K562 (cell line): ENCODE data around the gene HUS1. TPM values are rescaled to one million over a fixed set of nuclear protein-coding genes. Genes with fewer than 3 reads are reported as not detected.
"Not testable (repeated sequence)": the region's sequence is repeated elsewhere in the genome, so short reads cannot be mapped to it uniquely, and the experiment has no call there.

Experiments used
- ATAC-seq: fragments of 200-7000 bp; cut with Tn5 transposase; 3 replicates; pipeline ENCODE4 v1.9.1; 2020; ENCODE audit warnings: moderate library complexity
- BruUV-seq: library from RNA; stranded (reverse); fragments of 400-500 nt; replicated peaks from 2 replicates; lab custom pipeline; 2021; lab: Mats Ljungman, UMichigan
- CTCF ChIA-PET: fragments of 300-600 bp; formaldehyde crosslinking; extraction: SDS; loops from one replicate; lab custom pipeline; 2021; ENCODE audit warnings: low intra/inter-chr PET ratio; lab: Yijun Ruan, JAX
- POLR2A ChIA-PET: fragments of 300-600, 350-650 bp; sonication (Branson Sonifier 250); formaldehyde crosslinking; extraction: SDS; loops from one replicate; lab custom pipeline; 2021; ENCODE audit warnings: antibody characterized with exemption, inconsistent platforms; lab: Yijun Ruan, JAX
- DNase-seq, 4 experiments: peaks; one replicate each; pipeline versions ENCODE4 v3.0.0 to v3.0.0-alpha.2; 2011 to 2018; ENCODE audit warnings: low spot score in 3 of 4, mixed read lengths in 3 of 4; ENCODE audit errors: extremely low read depth in 1 of 4
- FAIRE-seq: peaks from 2 replicates; lab custom pipeline; 2011; peaks lifted over from hg19 to GRCh38; lab: Jason Lieb, UNC
- H2AFZ ChIP-seq: 2 replicates; pipeline ENCODE4 v1.6.0; 2011; ENCODE audit warnings: low read depth, low read length, control low read depth, inconsistent platforms
- H3K27ac ChIP-seq: fragments of 200-600 bp; 3 replicates; pipeline ENCODE4 v1.8.0; 2011; ENCODE audit warnings: low read depth, mild to moderate bottlenecking, control low read depth, inconsistent platforms, low read length, moderate library complexity, mixed read lengths; ENCODE audit errors: extremely low read depth
- H3K27me3 ChIP-seq, 2 experiments: fragments of 300-600 bp in 1 of 2; 2 replicates in 1 of 2; 3 replicates in 1 of 2; pipeline versions ENCODE4 v1.6.0 to v1.8.0; 2011; ENCODE audit warnings: inconsistent platforms in 2 of 2, low read length in 2 of 2, mild to moderate bottlenecking in 1 of 2, mixed read lengths in 1 of 2, moderate library complexity in 1 of 2; ENCODE audit not compliant: control insufficient read depth in 2 of 2, insufficient read depth in 2 of 2
- H3K36me3 ChIP-seq: fragments of 300-600 bp; 3 replicates; pipeline ENCODE4 v1.8.0; 2011; ENCODE audit warnings: mild to moderate bottlenecking, low read length, inconsistent platforms; ENCODE audit not compliant: control insufficient read depth, insufficient read depth
- H3K4me1 ChIP-seq, 2 experiments: fragments of 200-600 bp in 1 of 2; replicated peaks in 1 of 2; 2 replicates in 1 of 2; 3 replicates in 1 of 2; pipeline versions ENCODE4 v1.5.1 to v1.8.0; 2011; ENCODE audit warnings: inconsistent platforms in 2 of 2, low read length in 2 of 2, mild to moderate bottlenecking in 1 of 2, mixed read lengths in 1 of 2, moderate library complexity in 1 of 2; ENCODE audit not compliant: control insufficient read depth in 2 of 2, insufficient read depth in 2 of 2
- H3K4me2 ChIP-seq: 2 replicates; pipeline ENCODE4 v1.6.1; 2011; ENCODE audit warnings: low read length, control low read depth, inconsistent platforms, mixed read lengths; ENCODE audit not compliant: insufficient read depth
- H3K4me3 ChIP-seq: fragments of 200-600 bp; sonication (generic), shearing (Covaris generic); 2 replicates; pipeline ENCODE4 v1.5.1; 2016; ENCODE audit warnings: control low read depth, inconsistent platforms
- H3K79me2 ChIP-seq: fragments of 200-600 bp; 3 replicates; pipeline ENCODE4 v1.8.0; 2011; ENCODE audit warnings: low read length, inconsistent platforms; ENCODE audit not compliant: control insufficient read depth, insufficient read depth
- H3K9ac ChIP-seq, 2 experiments: 2 replicates each; pipeline versions ENCODE4 v1.6.0 to v1.6.1; 2011; ENCODE audit warnings: low read depth in 2 of 2, low read length in 2 of 2, control low read depth in 1 of 2, inconsistent platforms in 1 of 2, mild to moderate bottlenecking in 1 of 2, mixed read lengths in 1 of 2; ENCODE audit not compliant: insufficient read depth in 1 of 2
- H3K9me1 ChIP-seq: one replicate; pipeline ENCODE4 v1.6.0; 2011; ENCODE audit warnings: inconsistent platforms, mild to moderate bottlenecking, low read length, moderate library complexity; ENCODE audit not compliant: control insufficient read depth, insufficient read depth
- H3K9me3 ChIP-seq: replicated peaks from 2 replicates; pipeline ENCODE4 v1.5.1; 2011; ENCODE audit warnings: low read depth, low read length, inconsistent platforms; ENCODE audit not compliant: control insufficient read depth, insufficient read depth
- H4K20me1 ChIP-seq: replicated peaks from 2 replicates; pipeline ENCODE4 v1.6.1; 2011; ENCODE audit warnings: low read length, inconsistent platforms, mixed read lengths; ENCODE audit not compliant: control insufficient read depth, insufficient read depth
- CEBPG ChIP-seq, 3 experiments: fragments of 200-800 bp in 1 of 3; sonication (Bioruptor generic) in 1 of 3; sonication (generic) in 1 of 3; formaldehyde crosslinking in 1 of 3; IDR thresholded peaks in 2 of 3; conservative IDR thresholded peaks in 1 of 3; 2 replicates each; pipeline versions ENCODE4 v1.6.1 to v1.8.0; 2016 to 2022; ENCODE audit warnings: missing compliant biosample characterization in 2 of 3, missing genetic modification characterization in 2 of 3, mild to moderate bottlenecking in 1 of 3, missing genetic modification reagents in 1 of 3
- CLOCK ChIP-seq: fragments of 250-450 bp; sonication (Bioruptor Pico); IDR thresholded peaks from 2 replicates; pipeline ENCODE4 v1.4.0; 2020; ENCODE audit warnings: mild to moderate bottlenecking, moderate library complexity, borderline replicate concordance
- CREB3L1 ChIP-seq: fragments of 450-650 bp; IDR thresholded peaks from 2 replicates; pipeline ENCODE4 v1.6.1; 2014; ENCODE audit warnings: low read depth, mild to moderate bottlenecking, moderate library complexity, borderline replicate concordance
- ETS2 ChIP-seq: IDR thresholded peaks from 2 replicates; pipeline ENCODE4 v1.6.1; 2016; ENCODE audit warnings: borderline replicate concordance, missing genetic modification characterization, mild to moderate bottlenecking, moderate library complexity, missing compliant biosample characterization; ENCODE audit not compliant: poor library complexity, severe bottlenecking
- FOSL1 ChIP-seq: fragments of 200-800 bp; sonication (Bioruptor generic); conservative IDR thresholded peaks from 2 replicates; pipeline ENCODE4 v1.6.1; 2016; ENCODE audit warnings: missing genetic modification characterization, missing compliant biosample characterization
- MEF2D ChIP-seq: conservative IDR thresholded peaks from 2 replicates; pipeline ENCODE4 v1.6.1; 2016; ENCODE audit warnings: low read depth, missing genetic modification characterization, missing compliant biosample characterization
- MIER1 ChIP-seq: fragments of 450-650 bp; IDR thresholded peaks from 2 replicates; pipeline ENCODE4 v1.6.1; 2016; ENCODE audit warnings: antibody characterized with exemption, mild to moderate bottlenecking, low read depth
- SRSF9 ChIP-seq: fragments of 200-400 bp; formaldehyde crosslinking; IDR thresholded peaks from 2 replicates; pipeline ENCODE4 v1.6.1; 2017; ENCODE audit warnings: low read depth, low read length, borderline replicate concordance
- TAF9B ChIP-seq: fragments of 450-650 bp; IDR thresholded peaks from 2 replicates; pipeline ENCODE4 v1.6.1; 2018; ENCODE audit warnings: mild to moderate bottlenecking; ENCODE audit not compliant: partially characterized antibody
- TARDBP ChIP-seq: fragments of 450-650 bp; IDR thresholded peaks from 2 replicates; pipeline ENCODE4 v1.6.1; 2016
- ZEB2 ChIP-seq: fragments of 450-650 bp; IDR thresholded peaks from 2 replicates; pipeline ENCODE4 v1.6.1; 2016
- ZNF24 ChIP-seq: fragments of 450-650 bp; IDR thresholded peaks from 2 replicates; pipeline ENCODE4 v1.6.1; 2016
- WGBS: fragments of 100-300 bp; shearing (Covaris generic); methylation state at CpG from one replicate; pipeline ENCODE4 v1.1.6; 2016; ENCODE audit warnings: low coverage, mixed read lengths; ENCODE audit not compliant: insufficient coverage; ENCODE audit errors: missing lambda C conversion rate; 5-methylcytosine and 5-hydroxymethylcytosine counted together
- in situ Hi-C: fragments of 300-500 bp; cut with MboI; formaldehyde crosslinking; loops from 4 replicates; pipeline ENCODE4 v1.15.0; 2018; ENCODE audit warnings: inconsistent platforms, mixed read lengths
- intact Hi-C: fragments of 100-400 bp; cut with micrococcal nuclease; formaldehyde crosslinking; loops from 2 replicates; pipeline ENCODE4 v1.14.2; 2022
- polyA plus RNA-seq, 8 experiments: library from polyadenylated mRNA; depleted of rRNA in 4 of 8; stranded (reverse) in 5 of 8; unstranded in 3 of 8; fragments of >200 nt; fragmentation: Nextera tagmentation in 2 of 8; fragmentation: Illumina TruSeq in 1 of 8; extraction: Ambion mirVana in 2 of 8; extraction: Trizol in 1 of 8; gene quantifications; 2 replicates each; pipeline versions ENCODE4 v1.2.1 to v1.2.3, GENCODE V29; 2011 to 2014; ENCODE audit warnings: inconsistent platforms in 1 of 8, missing spikeins in 1 of 8
- total RNA-seq, 7 experiments: library from RNA; depleted of rRNA in 6 of 7; stranded (reverse); fragments of >200 nt in 6 of 7; fragmentation: Illumina TruSeq in 2 of 7; extraction: Trizol in 2 of 7; gene quantifications; 2 replicates each; pipeline versions ENCODE4 v1.2.1 to v1.2.3, GENCODE V29; 2011 to 2021; ENCODE audit warnings: low replicate concordance in 1 of 7

The HUS1 gene
- total and polyA plus RNA-seq, 9 of the 15 experiments (the other 6 are each of a cell fraction or from before 2014, with no cell fraction given) = 11.5 to 27.0 (median 16.5) TPM

GRCh38 chr7:48000164-48000563 is 20.7 kb upstream of the HUS1 start:
- DNase-seq, H3K36me3 ChIP-seq, ATAC-seq, CTCF ChIA-PET, H3K4me1 ChIP-seq, H3K4me3 ChIP-seq, H4K20me1 ChIP-seq, H3K27ac ChIP-seq, H3K79me2 ChIP-seq, H3K4me2 ChIP-seq, BruUV-seq, FAIRE-seq, H3K9ac ChIP-seq, in situ Hi-C loops, H3K9me1 ChIP-seq, POLR2A ChIA-PET, intact Hi-C loops, H3K9me3 ChIP-seq, H2AFZ ChIP-seq, H3K27me3 ChIP-seq: not testable (repeated sequence)
- 15% methylated on average over 13 of the region's 13 CpGs for WGBS
- TF ChIP-seq FOSL1 (tag) (0 out of 2 replicates have a peak, but pooled peaks have one; percentile 20), MEF2D (tag) (peak; percentile 75; the same call in 1 of the 2 replicates)

GRCh38 chr7:47999413-47999812 is 20.0 kb upstream of the HUS1 start:
- POLR2A ChIA-PET = interaction anchor here (0.6 kb wide), 1 partner anchor 846 kb away, joined by 3 read pairs; no protein-coding TSS in a partner anchor
- no peak overlapping the region for H2AFZ ChIP-seq
- no peak overlapping the region for H3K4me2 ChIP-seq
- no TSS peak for BruUV-seq
- no peak overlapping the region for H3K4me3 ChIP-seq
- no peaks in the 10 kb centered on the region for H3K27me3 ChIP-seq
- DNase-seq = no peak
- no peak overlapping the region for H3K9ac ChIP-seq
- CTCF ChIA-PET = no interaction called here
- FAIRE-seq = no peak
- no peaks in the 10 kb centered on the region; the same call in 1 of the 2 replicates for H4K20me1 ChIP-seq
- no peak for ATAC-seq
- H3K9me1 ChIP-seq = no peaks in the 10 kb centered on the region
- in situ Hi-C loops (no loop called here), intact Hi-C loops (no loop called here)
- no peak overlapping the region for H3K27ac ChIP-seq
- H3K36me3 ChIP-seq = no peaks in the 10 kb centered on the region
- no peaks in the 10 kb centered on the region for H3K9me3 ChIP-seq
- no peaks in the 10 kb centered on the region for H3K79me2 ChIP-seq
- no peaks in the 10 kb centered on the region for H3K4me1 ChIP-seq
- WGBS = 21% methylated on average over 12 of the region's 12 CpGs
- TF ChIP-seq CLOCK (CRISPR knock-in tag) = no peak
- no peak for TF ChIP-seq CREB3L1
- TF ChIP-seq TARDBP = no peak
- TF ChIP-seq MIER1 = no peak
- no peak for TF ChIP-seq ETS2
- no peak for TF ChIP-seq SRSF9
- no peak for TF ChIP-seq ZNF24
- TF ChIP-seq CEBPG (CRISPR knock-in tag; IDR thresholded peaks at IDR 0.05) = no peak
- TF ChIP-seq CEBPG (tag; conservative IDR thresholded peaks at IDR 0.05 in 1 of 2, IDR thresholded peaks at IDR 0.05 in 1 of 2) = peak; percentile 40 to 53; a peak in 3 of 4 replicates
- TF ChIP-seq ZEB2 = no peak
- TF ChIP-seq TAF9B = no peak
